Heart left ventricle (tissue), 16 donors: ENCODE data around the gene PALD1. TPM values are rescaled to one million over a fixed set of nuclear protein-coding genes. Genes with fewer than 3 reads are reported as not detected.

Experiments used
- ATAC-seq, 4 donors: fragments of 200-7000 bp; cut with Tn5 transposase; one replicate each; pipeline ENCODE4 v1.9.1; 2020 to 2022; ENCODE audit warnings: moderate library complexity in 4 of 4, mild to moderate bottlenecking in 3 of 4, moderate number of reproducible peaks in 1 of 4
- DNase-seq, 5 donors: peaks; one replicate each; pipeline ENCODE4 v3.0.0-alpha.2; 2020
- H3K27ac ChIP-seq, 12 donors: fragments of 200-600 bp; sonication (generic) in 4 of 12; one replicate each; pipeline versions ENCODE4 v1.5.0 to v1.8.0; 2016 to 2022; ENCODE audit warnings: mild to moderate bottlenecking in 2 of 12
- H3K27me3 ChIP-seq, 9 donors: fragments of 200-600 bp; sonication (generic) in 2 of 9; one replicate each; pipeline versions ENCODE4 v1.5.1 to v1.8.0; 2016 to 2022; ENCODE audit warnings: mild to moderate bottlenecking in 3 of 9
- H3K36me3 ChIP-seq, 9 donors: fragments of 200-600 bp; sonication (generic) in 2 of 9; one replicate each; pipeline versions ENCODE4 v1.5.0 to v1.8.0; 2018 to 2022; ENCODE audit warnings: mild to moderate bottlenecking in 2 of 9
- H3K4me1 ChIP-seq, 12 donors: fragments of 200-600 bp; sonication (generic) in 4 of 12; one replicate each; pipeline versions ENCODE4 v1.5.0 to v1.8.0; 2016 to 2022; ENCODE audit warnings: mild to moderate bottlenecking in 3 of 12
- H3K4me3 ChIP-seq, 12 donors: fragments of 200-600 bp; sonication (generic) in 4 of 12; one replicate each; pipeline versions ENCODE4 v1.5.0 to v1.8.0; 2017 to 2022; ENCODE audit warnings: mild to moderate bottlenecking in 9 of 12, moderate library complexity in 4 of 12
- H3K9me3 ChIP-seq, 12 donors: fragments of 200-600 bp; sonication (generic) in 4 of 12; one replicate each; pipeline versions ENCODE4 v1.5.0 to v1.8.0; 2016 to 2022; ENCODE audit warnings: mild to moderate bottlenecking in 1 of 12
- POLR2A ChIP-seq, 2 donors: fragments of 450-650 bp; IDR thresholded peaks; one replicate each; pipeline ENCODE4 v1.6.1; 2017; ENCODE audit warnings: antibody characterized with exemption in 2 of 2, mild to moderate bottlenecking in 2 of 2, moderate library complexity in 2 of 2
- WGBS, 4 donors: extraction: QIAGEN DNeasy Blood & Tissue Kit in 2 of 4; methylation state at CpG; one replicate each; pipeline versions ENCODE4 v1.1.5 to v1.1.7; 2013 to 2018; 5-methylcytosine and 5-hydroxymethylcytosine counted together
- intact Hi-C, 10 donors: fragments of 100-400 bp; cut with DNase I; formaldehyde crosslinking; loops; one replicate each; pipeline versions ENCODE4 v1.11.1 to v1.14.2; 2022
- polyA plus RNA-seq, 2 donors: library from polyadenylated mRNA; stranded (reverse); fragments of 200-250 nt; gene quantifications; one replicate each; pipeline ENCODE4 v1.2.3, GENCODE V29; 2013
- total RNA-seq, 9 donors: library from RNA; depleted of rRNA in 2 of 9; stranded (reverse); fragments of >200 nt in 2 of 9; fragmentation: NEBNext Ultra II Directional in 3 of 9; extraction: Animal tissue kit (Norgen Biotek cat#: 25700) in 3 of 9; gene quantifications; one replicate each; pipeline versions ENCODE4 v1.1.0 to v1.2.4, GENCODE V29; 2016 to 2023
- TF ChIP-seq, protein P1 (sequence below), 12 donors: fragments of 200-600 bp; sonication (generic) in 4 of 12; IDR thresholded peaks; one replicate each; pipeline versions ENCODE4 v1.5.0 to v1.8.0; 2018 to 2022; ENCODE audit warnings: antibody characterized with exemption in 12 of 12, mild to moderate bottlenecking in 5 of 12
- donor health status: ischemic (EF 13 %, LVEDD 7.1; RV severe dilation, severe dysfunction).
- donor health status: healthy with polysubstance abuse.
- donor health status: DM: no; HTN: yes; CAD: no.
- donor health status: DM: no; HTN: no; CAD: no.
- donor health status: ischemic (EF 25% LVEDD 6.9; RV normal size, moderate dysfunction).
- donor health status: ischemic (EF 25% LVEDD 5.7; RV mildly dilated, moderate dysfunction).
- donor health status: healthy.
- donor health status: DM: yes; HTN: yes; CAD: no.
- donor health status: ischemic (EF 35%, LVEDD 5.7; RV mildly dilated, moderate dysfunction).
- donor health status: nonischemic (EF 11% LVEDD 7.7; RV severe dilation, severe dysfunction).
- donor health status: DM: yes; HTN: yes; CAD: no.
- donor health status: PGD.
- donor health status: ischemic (EF 29% LVEDD 5.4; RV normal size, mild dysfunction).
- donor health status: nonischemic (EF 23%, LVEDD 6.1; RV moderate dilation, normal function).

The PALD1 gene
- total and polyA plus RNA-seq, 11 donors: 2.7 to 12.3 (median 5.5) TPM

DNA sequence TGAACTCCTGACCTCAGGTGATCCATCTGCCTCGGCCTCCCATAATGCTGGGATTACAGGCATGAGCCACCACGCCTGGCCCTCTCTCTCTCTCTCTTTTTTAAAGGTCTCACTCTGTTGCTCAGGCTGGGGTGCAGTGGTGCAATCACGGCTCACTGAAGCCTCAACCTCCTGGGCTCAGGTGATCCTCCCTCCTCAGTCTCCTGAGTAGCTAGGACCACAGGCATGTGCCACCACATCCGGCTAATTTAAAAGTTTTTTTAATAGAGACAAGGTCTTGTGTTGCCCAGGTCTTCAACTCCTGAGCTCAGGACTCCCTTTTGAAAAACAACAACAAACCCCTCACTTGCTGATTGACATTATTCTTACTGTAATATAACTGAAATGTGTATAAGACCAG lies 11.6 kb downstream of the PALD1 start:
- DNase-seq: peak in 1 of 5 donors; percentile 1
- Histone ChIP-seq H3K4me1 (peaks cover 0 to 27% (median 22%) of the 10 kb centered on the region in 12 donors), H3K27me3 (no peaks in the 10 kb centered on the region), H3K27ac (no peak overlapping the region), H3K36me3 (peaks cover 0 to 8% (median 0%) of the 10 kb centered on the region in 9 donors), H3K4me3 (no peak overlapping the region), H3K9me3 (no peaks in the 10 kb centered on the region)
- ATAC-seq: no peak
- WGBS, 4 donors: 94 to 100% (median 96%) methylated on average over 4 of the region's 4 CpGs
- TF ChIP-seq, protein P1, sequence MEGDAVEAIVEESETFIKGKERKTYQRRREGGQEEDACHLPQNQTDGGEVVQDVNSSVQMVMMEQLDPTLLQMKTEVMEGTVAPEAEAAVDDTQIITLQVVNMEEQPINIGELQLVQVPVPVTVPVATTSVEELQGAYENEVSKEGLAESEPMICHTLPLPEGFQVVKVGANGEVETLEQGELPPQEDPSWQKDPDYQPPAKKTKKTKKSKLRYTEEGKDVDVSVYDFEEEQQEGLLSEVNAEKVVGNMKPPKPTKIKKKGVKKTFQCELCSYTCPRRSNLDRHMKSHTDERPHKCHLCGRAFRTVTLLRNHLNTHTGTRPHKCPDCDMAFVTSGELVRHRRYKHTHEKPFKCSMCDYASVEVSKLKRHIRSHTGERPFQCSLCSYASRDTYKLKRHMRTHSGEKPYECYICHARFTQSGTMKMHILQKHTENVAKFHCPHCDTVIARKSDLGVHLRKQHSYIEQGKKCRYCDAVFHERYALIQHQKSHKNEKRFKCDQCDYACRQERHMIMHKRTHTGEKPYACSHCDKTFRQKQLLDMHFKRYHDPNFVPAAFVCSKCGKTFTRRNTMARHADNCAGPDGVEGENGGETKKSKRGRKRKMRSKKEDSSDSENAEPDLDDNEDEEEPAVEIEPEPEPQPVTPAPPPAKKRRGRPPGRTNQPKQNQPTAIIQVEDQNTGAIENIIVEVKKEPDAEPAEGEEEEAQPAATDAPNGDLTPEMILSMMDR (IDR thresholded peaks at IDR 0.05): no peak
- TF ChIP-seq POLR2A (IDR thresholded peaks at IDR 0.05): no peak
- intact Hi-C loops: no loop called here

DNA sequence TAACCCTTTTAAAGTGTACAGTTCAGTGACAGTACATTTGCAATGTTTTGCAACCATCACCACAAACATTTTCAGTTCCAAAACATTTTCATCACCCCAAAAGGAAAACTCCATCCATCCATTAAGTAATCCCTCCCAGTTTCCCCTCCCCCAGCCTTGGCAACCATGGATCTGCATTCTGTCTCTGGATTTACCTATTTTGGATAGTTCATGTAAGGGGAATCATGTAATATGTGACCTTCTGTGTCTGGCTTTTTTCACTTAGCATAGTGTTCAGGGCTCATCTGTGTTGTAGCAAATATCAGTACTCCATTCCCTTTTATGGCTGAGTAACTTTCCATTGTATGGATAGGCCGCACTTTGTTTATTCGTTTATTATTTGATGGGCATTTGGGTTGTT lies 13.0 kb downstream of the PALD1 start:
- WGBS, 4 donors: 86 to 97% (median 94%) methylated on average over 2 of the region's 2 CpGs
- Histone ChIP-seq H3K27ac (peak overlapping the region in 1 of 12 donors; percentile 40), H3K27me3 (no peaks in the 10 kb centered on the region), H3K36me3 (peaks cover 0 to 5% (median 0%) of the 10 kb centered on the region in 9 donors), H3K4me3 (no peak overlapping the region), H3K9me3 (no peaks in the 10 kb centered on the region), H3K4me1 (peaks cover 0 to 39% (median 22%) of the 10 kb centered on the region in 12 donors)
- ATAC-seq: no peak
- intact Hi-C loops: no loop called here
- TF ChIP-seq POLR2A (IDR thresholded peaks at IDR 0.05): no peak
- TF ChIP-seq, protein P1 (IDR thresholded peaks at IDR 0.05): no peak
- DNase-seq: peak in 1 of 5 donors; percentile 0

DNA sequence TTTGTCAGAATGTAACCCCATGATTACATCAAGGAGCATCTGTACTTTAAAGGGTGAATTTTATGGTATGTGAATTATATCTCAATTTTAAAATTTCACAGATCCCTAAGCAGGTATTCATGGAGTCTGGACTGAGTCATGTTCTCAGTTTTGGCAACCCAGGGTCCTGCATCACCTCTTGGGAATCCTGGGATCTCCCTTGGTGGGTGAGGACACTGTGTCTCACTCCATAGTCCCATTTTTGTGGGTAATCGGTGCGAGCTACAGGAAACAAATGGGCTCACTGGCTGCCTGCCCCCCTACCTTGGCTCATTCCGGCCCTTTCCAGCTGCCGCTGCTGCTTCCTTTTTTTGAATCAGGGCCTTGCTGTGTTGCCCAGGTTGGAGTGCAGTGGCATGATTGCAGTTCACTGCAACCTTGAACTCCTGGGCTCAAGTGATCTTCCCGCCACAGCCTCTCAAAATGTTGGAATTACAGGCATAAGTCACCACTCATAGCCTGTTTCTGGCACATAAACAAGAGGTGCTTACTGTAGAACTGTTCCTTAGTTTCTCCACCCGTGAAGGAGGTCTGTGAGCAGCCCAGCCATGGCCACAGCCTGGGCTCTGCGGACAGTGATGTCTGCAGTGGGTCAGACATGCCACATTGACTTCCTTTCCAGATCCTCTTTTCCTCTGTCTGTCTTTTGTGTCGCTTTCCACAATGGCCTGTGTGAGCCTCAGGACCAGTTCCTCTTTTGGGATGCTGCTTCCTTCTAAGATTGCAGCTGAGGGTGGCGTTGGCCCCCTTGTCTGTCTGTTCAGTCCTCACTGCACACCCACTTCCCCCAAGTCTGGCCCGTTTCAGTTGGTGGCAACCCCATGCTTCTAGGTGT lies 14.5 kb downstream of the PALD1 start:
- H3K27me3 ChIP-seq: no peaks in the 10 kb centered on the region
- intact Hi-C loops: no loop called here
- peak overlapping the region in 3 of 12 donors; percentile 29 to 46 (median 40) for H3K27ac ChIP-seq
- peak in 1 of 5 donors; percentile 37 for DNase-seq
- no peak overlapping the region for H3K4me3 ChIP-seq
- H3K36me3 ChIP-seq: no peaks in the 10 kb centered on the region
- H3K4me1 ChIP-seq: peaks cover 0 to 45% (median 22%) of the 10 kb centered on the region in 12 donors
- TF ChIP-seq, protein P1 (IDR thresholded peaks at IDR 0.05): no peak
- no peak for TF ChIP-seq POLR2A (IDR thresholded peaks at IDR 0.05)
- WGBS, 4 donors: 65 to 76% (median 71%) methylated on average over 10 of the region's 10 CpGs
- H3K9me3 ChIP-seq: no peaks in the 10 kb centered on the region
- ATAC-seq: peak; percentile 37 to 62 (median 44)

DNA sequence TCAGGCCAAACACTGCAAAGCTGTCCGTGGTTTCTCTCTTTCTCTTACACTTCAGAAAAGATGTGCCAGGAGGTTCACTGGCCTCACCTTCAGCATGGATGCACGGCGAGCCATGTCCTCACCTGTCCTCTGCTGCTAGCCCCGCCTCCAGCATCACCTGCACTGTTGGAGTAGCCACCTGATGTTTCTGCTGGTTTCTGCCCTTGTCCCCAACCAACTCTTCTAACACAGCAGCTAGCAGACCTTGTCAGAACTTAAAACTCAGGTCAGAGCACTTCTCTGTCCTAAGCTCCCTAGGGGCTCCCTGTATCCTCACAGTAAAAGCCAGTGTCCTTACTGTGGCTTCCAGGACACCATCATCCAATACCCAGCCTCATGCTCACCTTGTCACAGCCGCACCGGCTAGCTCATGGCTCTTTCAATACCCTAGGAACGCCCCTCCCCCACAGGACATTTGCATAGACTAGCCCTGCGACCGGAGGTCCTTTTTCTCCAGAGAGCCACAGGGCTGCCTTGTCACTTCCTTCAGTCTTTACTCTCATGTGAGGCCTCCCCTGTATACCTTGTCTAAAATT lies 15.2 kb downstream of the PALD1 start:
- Histone ChIP-seq H3K27ac (peak overlapping the region in 4 of 12 donors; percentile 14 to 46 (median 38)), H3K27me3 (no peaks in the 10 kb centered on the region), H3K4me1 (peaks cover 0 to 45% (median 22%) of the 10 kb centered on the region in 12 donors), H3K36me3 (no peaks in the 10 kb centered on the region), H3K9me3 (no peaks in the 10 kb centered on the region), H3K4me3 (no peak overlapping the region)
- peak in 2 of 4 donors; percentile 54 to 72 for ATAC-seq
- intact Hi-C loops: no loop called here
- peak in 2 of 5 donors; percentile 57 to 70 for DNase-seq
- WGBS, 4 donors: 61 to 66% (median 64%) methylated on average over 9 of the region's 9 CpGs
- TF ChIP-seq, protein P1 (IDR thresholded peaks at IDR 0.05): no peak
- TF ChIP-seq POLR2A (IDR thresholded peaks at IDR 0.05): no peak
